Measurements from ENCODE around the gene LRRTM1. TPM values are rescaled to one million over a fixed set of nuclear protein-coding genes. Genes with fewer than 3 reads are reported as not detected.

The LRRTM1 gene
- polyA plus RNA-seq, 2 of the 4 experiments (the other 2 are of a cell fraction): not detected

DNA sequence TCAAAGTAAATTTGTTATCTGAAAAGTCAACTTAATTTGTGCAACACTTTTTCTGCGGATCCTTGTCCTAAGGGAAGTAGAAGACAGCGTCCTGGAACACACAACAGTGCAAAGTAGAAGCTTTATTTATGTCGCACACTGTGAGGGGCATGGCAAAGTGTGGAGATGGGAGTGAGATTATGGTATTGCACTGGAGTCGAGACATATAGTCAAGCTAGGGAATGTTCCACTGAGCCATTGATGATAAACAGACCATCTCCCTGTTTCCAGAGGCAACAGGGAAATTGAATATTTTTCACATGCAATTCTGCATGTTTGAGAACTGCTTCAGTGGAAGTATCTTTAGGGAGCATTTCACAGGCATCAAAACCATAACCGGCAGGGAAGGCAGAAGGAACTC is 46.2 kb downstream of the LRRTM1 start:
- no peaks in the 10 kb centered on the region for H3K4me1 ChIP-seq
- H3K4me3 ChIP-seq: no peak overlapping the region
- FAIRE-seq (no peak), DNase-seq (ENCODE audit: low read depth in 1 of 2, low spot score in 1 of 2) (no peak), ATAC-seq (no peak)
- CTCF ChIA-PET: interaction anchor here (0.6 kb wide), 1 partner anchor 9 kb away, joined by 3 read pairs; no protein-coding TSS in a partner anchor
- POLR2A ChIA-PET: no interaction called here
- H3K4me2 ChIP-seq: no peak overlapping the region
- WGBS (ENCODE audit: missing lambda C conversion rate): 22% methylated on average over 5 of the region's 5 CpGs
- H3K27ac ChIP-seq: no peak overlapping the region
- TF ChIP-seq EHMT2 (IDR thresholded peaks at IDR 0.05; ENCODE audit: low read depth) (no peak), RCOR1 (IDR thresholded peaks at IDR 0.05; ENCODE audit: low read depth, low read length) (no peak), ZC3H11A (IDR thresholded peaks at IDR 0.05) (no peak), EHF (CRISPR knock-in tag; IDR thresholded peaks at IDR 0.05) (no peak), RARB (CRISPR knock-in tag; IDR thresholded peaks at IDR 0.05) (no peak), KDM1A (IDR thresholded peaks at IDR 0.05; ENCODE audit: low read depth) (no peak)
- TF ChIP-seq, protein P1, sequence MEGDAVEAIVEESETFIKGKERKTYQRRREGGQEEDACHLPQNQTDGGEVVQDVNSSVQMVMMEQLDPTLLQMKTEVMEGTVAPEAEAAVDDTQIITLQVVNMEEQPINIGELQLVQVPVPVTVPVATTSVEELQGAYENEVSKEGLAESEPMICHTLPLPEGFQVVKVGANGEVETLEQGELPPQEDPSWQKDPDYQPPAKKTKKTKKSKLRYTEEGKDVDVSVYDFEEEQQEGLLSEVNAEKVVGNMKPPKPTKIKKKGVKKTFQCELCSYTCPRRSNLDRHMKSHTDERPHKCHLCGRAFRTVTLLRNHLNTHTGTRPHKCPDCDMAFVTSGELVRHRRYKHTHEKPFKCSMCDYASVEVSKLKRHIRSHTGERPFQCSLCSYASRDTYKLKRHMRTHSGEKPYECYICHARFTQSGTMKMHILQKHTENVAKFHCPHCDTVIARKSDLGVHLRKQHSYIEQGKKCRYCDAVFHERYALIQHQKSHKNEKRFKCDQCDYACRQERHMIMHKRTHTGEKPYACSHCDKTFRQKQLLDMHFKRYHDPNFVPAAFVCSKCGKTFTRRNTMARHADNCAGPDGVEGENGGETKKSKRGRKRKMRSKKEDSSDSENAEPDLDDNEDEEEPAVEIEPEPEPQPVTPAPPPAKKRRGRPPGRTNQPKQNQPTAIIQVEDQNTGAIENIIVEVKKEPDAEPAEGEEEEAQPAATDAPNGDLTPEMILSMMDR (IDR thresholded peaks at IDR 0.05): no peak
- TF ChIP-seq, protein P2, sequence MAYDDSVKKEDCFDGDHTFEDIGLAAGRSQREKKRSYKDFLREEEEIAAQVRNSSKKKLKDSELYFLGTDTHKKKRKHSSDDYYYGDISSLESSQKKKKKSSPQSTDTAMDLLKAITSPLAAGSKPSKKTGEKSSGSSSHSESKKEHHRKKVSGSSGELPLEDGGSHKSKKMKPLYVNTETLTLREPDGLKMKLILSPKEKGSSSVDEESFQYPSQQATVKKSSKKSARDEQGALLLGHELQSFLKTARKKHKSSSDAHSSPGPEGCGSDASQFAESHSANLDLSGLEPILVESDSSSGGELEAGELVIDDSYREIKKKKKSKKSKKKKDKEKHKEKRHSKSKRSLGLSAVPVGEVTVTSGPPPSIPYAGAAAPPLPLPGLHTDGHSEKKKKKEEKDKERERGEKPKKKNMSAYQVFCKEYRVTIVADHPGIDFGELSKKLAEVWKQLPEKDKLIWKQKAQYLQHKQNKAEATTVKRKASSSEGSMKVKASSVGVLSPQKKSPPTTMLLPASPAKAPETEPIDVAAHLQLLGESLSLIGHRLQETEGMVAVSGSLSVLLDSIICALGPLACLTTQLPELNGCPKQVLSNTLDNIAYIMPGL (CRISPR knock-in tag; IDR thresholded peaks at IDR 0.05; ENCODE audit: borderline replicate concordance): no peak
- no peaks in the 10 kb centered on the region for H3K9me3 ChIP-seq

DNA sequence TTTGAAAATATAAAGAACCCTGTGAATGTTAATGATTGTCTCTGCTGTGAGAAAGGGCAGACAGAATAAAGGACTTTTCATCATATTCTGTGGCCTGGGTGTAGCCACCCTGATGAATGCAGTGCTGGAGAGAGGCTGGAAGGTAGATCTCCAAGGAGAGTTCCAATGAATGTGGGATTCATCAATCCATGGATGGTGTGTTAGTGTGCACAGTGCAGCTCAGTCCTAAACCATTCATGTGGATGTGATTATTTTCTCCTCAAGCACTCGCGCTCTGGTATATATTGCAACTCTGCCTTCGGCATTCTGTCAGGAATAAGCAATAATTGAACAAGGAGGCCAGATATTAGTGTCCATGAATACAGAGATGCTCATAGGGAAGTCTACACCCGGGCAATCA is 47.1 kb downstream of the LRRTM1 start:
- FAIRE-seq (no peak), ATAC-seq (no peak), DNase-seq (ENCODE audit: low read depth in 1 of 2, low spot score in 1 of 2) (no peak)
- H3K27ac ChIP-seq: no peak overlapping the region
- ChIA-PET CTCF (interaction anchor here (1.4 kb wide), 1 partner anchor 11 kb away, joined by 3 read pairs; no protein-coding TSS in a partner anchor), POLR2A (no interaction called here)
- H3K9me3 ChIP-seq: no peaks in the 10 kb centered on the region; the same call in 2 of the 3 replicates
- H3K4me1 ChIP-seq: no peaks in the 10 kb centered on the region
- H3K4me2 ChIP-seq: no peak overlapping the region
- no peak overlapping the region for H3K4me3 ChIP-seq
- no peak for TF ChIP-seq ZFP36 (IDR thresholded peaks at IDR 0.05; ENCODE audit: borderline replicate concordance, partially characterized antibody)
- no peak for TF ChIP-seq TFCP2L1 (CRISPR knock-in tag; IDR thresholded peaks at IDR 0.05)
- 54% methylated on average over 4 of the region's 4 CpGs for WGBS (ENCODE audit: missing lambda C conversion rate)

GRCh38 chr2:80256782-80257167 is 47.8 kb downstream of the LRRTM1 start:
- H3K9me3 ChIP-seq: no peaks in the 10 kb centered on the region; the same call in 2 of the 3 replicates
- TF ChIP-seq HOXB13 (CRISPR knock-in tag; IDR thresholded peaks at IDR 0.05; ENCODE audit: low read depth): no peak
- no peak for TF ChIP-seq RNF2 (IDR thresholded peaks at IDR 0.05; ENCODE audit: borderline replicate concordance, low read depth)
- no peak for TF ChIP-seq RFX5 (IDR thresholded peaks at IDR 0.05)
- TF ChIP-seq SREBF2 (IDR thresholded peaks at IDR 0.05): no peak
- TF ChIP-seq MYC (IDR thresholded peaks at IDR 0.05; ENCODE audit: borderline replicate concordance, low read length): no peak
- TF ChIP-seq ESRRA (IDR thresholded peaks at IDR 0.05; ENCODE audit: borderline replicate concordance, low read length): no peak
- no peak for TF ChIP-seq GATA3 (IDR thresholded peaks at IDR 0.05; ENCODE audit: borderline replicate concordance)
- TF ChIP-seq PHF8 (IDR thresholded peaks at IDR 0.05; ENCODE audit: borderline replicate concordance, low read depth): no peak
- no peak for TF ChIP-seq HDAC2 (IDR thresholded peaks at IDR 0.05)
- no peak for TF ChIP-seq KDM1A (IDR thresholded peaks at IDR 0.05; ENCODE audit: low read depth)
- no peak for TF ChIP-seq HOXB5 (CRISPR knock-in tag; IDR thresholded peaks at IDR 0.05)
- no peak for TF ChIP-seq ZC3H11A (IDR thresholded peaks at IDR 0.05)
- TF ChIP-seq HES2 (IDR thresholded peaks at IDR 0.05): no peak
- TF ChIP-seq, protein P3, sequence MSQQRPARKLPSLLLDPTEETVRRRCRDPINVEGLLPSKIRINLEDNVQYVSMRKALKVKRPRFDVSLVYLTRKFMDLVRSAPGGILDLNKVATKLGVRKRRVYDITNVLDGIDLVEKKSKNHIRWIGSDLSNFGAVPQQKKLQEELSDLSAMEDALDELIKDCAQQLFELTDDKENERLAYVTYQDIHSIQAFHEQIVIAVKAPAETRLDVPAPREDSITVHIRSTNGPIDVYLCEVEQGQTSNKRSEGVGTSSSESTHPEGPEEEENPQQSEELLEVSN (IDR thresholded peaks at IDR 0.05; ENCODE audit: borderline replicate concordance, low read depth): no peak
- no peak for TF ChIP-seq MAZ (IDR thresholded peaks at IDR 0.05; ENCODE audit: borderline replicate concordance, low read depth, low read length)
- H3K4me2 ChIP-seq: no peak overlapping the region
- CTCF ChIA-PET: interaction anchor here (1.4 kb wide), 1 partner anchor 12 kb away, joined by 3 read pairs; no protein-coding TSS in a partner anchor
- H3K27ac ChIP-seq: no peak overlapping the region
- 19% methylated on average over 3 of the region's 3 CpGs for WGBS (ENCODE audit: missing lambda C conversion rate)
- FAIRE-seq: no peak
- no peak overlapping the region for H3K4me3 ChIP-seq
- DNase-seq (ENCODE audit: low read depth in 1 of 2, low spot score in 1 of 2): no peak
- no peaks in the 10 kb centered on the region for H3K4me1 ChIP-seq
- POLR2A ChIA-PET: no interaction called here
- ATAC-seq: no peak
